ENCODE results near the gene C1orf35. TPM values are rescaled to one million over a fixed set of nuclear protein-coding genes. Genes with fewer than 3 reads are reported as not detected.

Gene C1orf35
- total RNA-seq, 1 donor from 2014 or later: 12.5 TPM

DNA sequence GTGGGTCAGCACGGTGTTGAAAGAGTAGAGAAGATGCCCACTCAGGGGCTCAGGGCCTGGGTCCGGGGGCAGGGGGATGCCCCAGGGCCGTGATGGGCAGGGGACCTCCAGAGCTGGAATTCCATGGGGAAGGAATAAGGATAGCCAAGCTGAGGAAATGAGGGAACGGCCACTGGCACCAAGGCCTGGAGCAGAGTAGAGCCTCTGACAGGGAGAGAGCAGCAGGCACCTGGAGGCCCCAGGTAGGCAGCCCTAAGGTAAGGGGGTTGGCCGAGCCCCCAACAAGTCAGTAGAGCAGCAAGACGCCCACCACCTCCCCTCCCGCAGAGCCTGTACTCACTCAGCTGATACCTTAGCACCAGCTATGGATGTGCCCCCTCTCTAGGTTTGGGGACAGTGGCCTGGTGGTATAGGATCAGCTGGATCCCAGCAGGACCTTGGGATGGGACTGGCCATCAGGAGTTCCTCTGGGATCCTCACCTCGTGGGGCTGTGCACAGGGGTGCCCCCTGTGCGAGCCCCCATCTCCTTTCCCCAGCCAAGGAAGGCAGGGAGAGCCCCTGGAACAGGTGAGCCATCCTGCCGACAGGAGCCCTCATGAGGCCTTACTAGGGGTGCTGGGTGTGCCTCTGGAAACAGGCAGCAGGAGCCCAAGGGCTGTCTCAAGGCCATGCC is 41.6 kb downstream of the C1orf35 start:
- no peaks in the 10 kb centered on the region for H3K36me3 ChIP-seq
- H3K4me3 ChIP-seq: no peak overlapping the region
- H3K27me3 ChIP-seq: peaks cover 83% of the 10 kb centered on the region
- intact Hi-C loops (cut with DNase I): no loop called here
- H3K27ac ChIP-seq: no peak overlapping the region
- TF ChIP-seq, protein P1, sequence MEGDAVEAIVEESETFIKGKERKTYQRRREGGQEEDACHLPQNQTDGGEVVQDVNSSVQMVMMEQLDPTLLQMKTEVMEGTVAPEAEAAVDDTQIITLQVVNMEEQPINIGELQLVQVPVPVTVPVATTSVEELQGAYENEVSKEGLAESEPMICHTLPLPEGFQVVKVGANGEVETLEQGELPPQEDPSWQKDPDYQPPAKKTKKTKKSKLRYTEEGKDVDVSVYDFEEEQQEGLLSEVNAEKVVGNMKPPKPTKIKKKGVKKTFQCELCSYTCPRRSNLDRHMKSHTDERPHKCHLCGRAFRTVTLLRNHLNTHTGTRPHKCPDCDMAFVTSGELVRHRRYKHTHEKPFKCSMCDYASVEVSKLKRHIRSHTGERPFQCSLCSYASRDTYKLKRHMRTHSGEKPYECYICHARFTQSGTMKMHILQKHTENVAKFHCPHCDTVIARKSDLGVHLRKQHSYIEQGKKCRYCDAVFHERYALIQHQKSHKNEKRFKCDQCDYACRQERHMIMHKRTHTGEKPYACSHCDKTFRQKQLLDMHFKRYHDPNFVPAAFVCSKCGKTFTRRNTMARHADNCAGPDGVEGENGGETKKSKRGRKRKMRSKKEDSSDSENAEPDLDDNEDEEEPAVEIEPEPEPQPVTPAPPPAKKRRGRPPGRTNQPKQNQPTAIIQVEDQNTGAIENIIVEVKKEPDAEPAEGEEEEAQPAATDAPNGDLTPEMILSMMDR (IDR thresholded peaks at IDR 0.05): no peak
- H3K4me1 ChIP-seq: peaks cover 14% of the 10 kb centered on the region
- peak; percentile 62 for DNase-seq
- no peak for ATAC-seq
- no peaks in the 10 kb centered on the region for H3K9me3 ChIP-seq

DNA sequence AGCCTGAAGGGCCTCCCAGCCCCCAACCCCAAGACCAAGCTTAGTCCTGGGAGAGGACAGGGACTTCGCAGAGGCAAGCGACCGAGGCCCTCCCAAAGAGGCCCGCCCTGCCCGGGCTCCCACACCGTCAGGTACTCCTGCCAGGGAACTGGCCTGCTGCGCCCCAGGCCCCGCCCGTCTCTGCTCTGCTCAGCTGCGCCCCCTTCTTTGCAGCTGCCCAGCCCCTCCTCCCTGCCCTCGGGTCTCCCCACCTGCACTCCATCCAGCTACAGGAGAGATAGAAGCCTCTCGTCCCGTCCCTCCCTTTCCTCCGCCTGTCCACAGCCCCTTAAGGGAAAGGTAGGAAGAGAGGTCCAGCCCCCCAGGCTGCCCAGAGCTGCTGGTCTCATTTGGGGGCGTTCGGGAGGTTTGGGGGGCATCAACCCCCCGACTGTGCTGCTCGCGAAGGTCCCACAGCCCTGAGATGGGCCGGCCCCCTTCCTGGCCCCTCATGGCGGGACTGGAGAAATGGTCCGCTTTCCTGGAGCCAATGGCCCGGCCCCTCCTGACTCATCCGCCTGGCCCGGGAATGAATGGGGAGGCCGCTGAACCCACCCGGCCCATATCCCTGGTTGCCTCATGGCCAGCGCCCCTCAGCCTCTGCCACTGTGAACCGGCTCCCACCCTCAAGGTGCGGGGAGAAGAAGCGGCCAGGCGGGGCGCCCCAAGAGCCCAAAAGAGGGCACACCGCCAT is 42.5 kb downstream of the C1orf35 start:
- Histone ChIP-seq H3K4me3 (peak overlapping the region; percentile 38), H3K36me3 (no peaks in the 10 kb centered on the region), H3K27ac (peak overlapping the region; percentile 51), H3K9me3 (no peaks in the 10 kb centered on the region), H3K27me3 (peaks cover 75% of the 10 kb centered on the region), H3K4me1 (peaks cover 14% of the 10 kb centered on the region)
- DNase-seq (peak; percentile 81), ATAC-seq (peak; percentile 14)
- TF ChIP-seq, protein P1 (IDR thresholded peaks at IDR 0.05): no peak
- intact Hi-C loops (cut with DNase I): no loop called here

DNA sequence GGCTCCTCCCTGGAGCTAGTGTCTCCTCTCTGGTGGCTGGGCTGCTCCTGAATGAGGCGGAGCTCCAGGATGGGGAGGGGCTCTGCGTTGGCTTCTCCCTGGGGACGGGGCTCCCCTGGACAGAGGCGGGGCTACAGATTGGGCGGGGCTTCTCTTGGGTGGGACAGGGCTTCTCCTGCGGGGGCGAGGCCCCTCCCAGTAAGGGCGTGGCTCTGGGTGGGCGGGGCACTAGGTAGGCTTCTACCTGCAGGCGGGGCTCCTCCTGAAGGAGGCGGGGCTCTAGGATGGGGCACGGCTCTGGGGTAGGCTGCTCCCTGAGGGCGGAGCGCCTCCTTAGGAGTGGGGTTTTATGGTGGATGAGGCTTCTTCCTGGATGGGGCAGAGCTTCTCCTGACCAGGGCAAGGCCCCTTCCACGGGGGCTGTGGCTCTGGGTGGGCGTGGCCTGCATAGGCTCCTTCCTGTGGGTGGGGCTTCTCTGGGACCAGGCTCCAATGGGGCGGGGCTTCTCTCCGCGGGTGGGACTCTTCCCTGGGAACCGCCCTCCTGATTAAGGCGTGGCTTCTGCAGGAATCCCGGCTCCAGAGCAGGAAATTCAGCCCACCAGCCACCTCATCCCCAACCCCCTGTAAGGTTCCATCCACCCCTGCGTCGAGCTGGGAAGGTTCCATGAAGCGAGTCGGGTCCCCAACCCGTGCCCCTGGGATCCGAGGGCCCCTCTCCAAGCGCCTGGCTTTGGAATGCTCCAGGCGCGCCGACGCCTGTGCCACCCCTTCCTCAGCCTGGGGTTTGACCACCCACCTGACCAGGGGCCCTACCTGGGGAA is 43.3 kb downstream of the C1orf35 start:
- no peaks in the 10 kb centered on the region for H3K36me3 ChIP-seq
- intact Hi-C loops (cut with DNase I): no loop called here
- DNase-seq (peak; percentile 99), ATAC-seq (peak; percentile 92)
- TF ChIP-seq, protein P1 (IDR thresholded peaks at IDR 0.05): no peak
- H3K27ac ChIP-seq: peak overlapping the region; percentile 51
- peak overlapping the region; percentile 38 for H3K4me3 ChIP-seq
- H3K9me3 ChIP-seq: no peaks in the 10 kb centered on the region
- peaks cover 14% of the 10 kb centered on the region for H3K4me1 ChIP-seq
- H3K27me3 ChIP-seq: peaks cover 69% of the 10 kb centered on the region

DNA sequence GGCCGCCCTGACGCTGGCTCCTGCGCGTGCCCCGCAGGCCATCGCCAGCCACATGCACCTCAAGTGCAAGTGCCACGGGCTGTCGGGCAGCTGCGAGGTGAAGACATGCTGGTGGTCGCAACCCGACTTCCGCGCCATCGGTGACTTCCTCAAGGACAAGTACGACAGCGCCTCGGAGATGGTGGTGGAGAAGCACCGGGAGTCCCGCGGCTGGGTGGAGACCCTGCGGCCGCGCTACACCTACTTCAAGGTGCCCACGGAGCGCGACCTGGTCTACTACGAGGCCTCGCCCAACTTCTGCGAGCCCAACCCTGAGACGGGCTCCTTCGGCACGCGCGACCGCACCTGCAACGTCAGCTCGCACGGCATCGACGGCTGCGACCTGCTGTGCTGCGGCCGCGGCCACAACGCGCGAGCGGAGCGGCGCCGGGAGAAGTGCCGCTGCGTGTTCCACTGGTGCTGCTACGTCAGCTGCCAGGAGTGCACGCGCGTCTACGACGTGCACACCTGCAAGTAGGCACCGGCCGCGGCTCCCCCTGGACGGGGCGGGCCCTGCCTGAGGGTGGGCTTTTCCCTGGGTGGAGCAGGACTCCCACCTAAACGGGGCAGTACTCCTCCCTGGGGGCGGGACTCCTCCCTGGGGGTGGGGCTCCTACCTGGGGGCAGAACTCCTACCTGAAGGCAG is 44.0 kb downstream of the C1orf35 start:
- Histone ChIP-seq H3K36me3 (no peaks in the 10 kb centered on the region), H3K4me3 (peak overlapping the region; percentile 38), H3K9me3 (no peaks in the 10 kb centered on the region), H3K27ac (peak overlapping the region; percentile 47), H3K4me1 (peaks cover 14% of the 10 kb centered on the region), H3K27me3 (peaks cover 62% of the 10 kb centered on the region)
- intact Hi-C loops (cut with DNase I): no loop called here
- ATAC-seq: no peak
- TF ChIP-seq, protein P1 (IDR thresholded peaks at IDR 0.05): no peak
- no peak for DNase-seq
